A673 (cell line): Measurements from ENCODE around the gene COPS7A. TPM values are rescaled to one million over a fixed set of nuclear protein-coding genes. Genes with fewer than 3 reads are reported as not detected.
"Not testable (repeated sequence)": the region's sequence is repeated elsewhere in the genome, so short reads cannot be mapped to it uniquely, and the experiment has no call there.

Source experiments
- BruUV-seq: library from RNA; stranded (reverse); fragments of 400-500 nt; replicated peaks from 2 replicates; lab custom pipeline; 2021; lab: Mats Ljungman, UMichigan
- CTCF ChIA-PET: fragments of 300-600 bp; sonication (Branson Sonifier 250); formaldehyde crosslinking; loops from one replicate; lab custom pipeline; 2022; ENCODE audit warnings: antibody characterized with exemption; lab: Charles Lee
- POLR2A ChIA-PET: fragments of 300-600 bp; sonication (Branson Sonifier 250); formaldehyde crosslinking; loops from one replicate; lab custom pipeline; 2022; ENCODE audit warnings: antibody characterized with exemption; ENCODE audit not compliant: low non-redundant PET; lab: Charles Lee
- DNase-seq: peaks from one replicate; pipeline ENCODE4 v3.0.0-alpha.2; 2015; ENCODE audit warnings: low spot score
- H3K27ac ChIP-seq: fragments of 200-600 bp; sonication (generic); 2 replicates; pipeline ENCODE4 v1.5.1; 2016; ENCODE audit warnings: mixed run types, low read depth, mild to moderate bottlenecking, mixed read lengths, antibody characterized with exemption, low read length; ENCODE audit not compliant: poor library complexity, severe bottlenecking
- H3K27me3 ChIP-seq: fragments of 200-600 bp; sonication (generic); replicated peaks from 2 replicates; pipeline ENCODE4 v1.6.1; 2017; ENCODE audit warnings: mixed run types, low read depth, mild to moderate bottlenecking, mixed read lengths, antibody characterized with exemption, low read length; ENCODE audit not compliant: insufficient read depth, poor library complexity
- H3K36me3 ChIP-seq: fragments of 200-600 bp; sonication (generic); 2 replicates; pipeline ENCODE4 v1.6.1; 2016; ENCODE audit warnings: mixed run types, mild to moderate bottlenecking, mixed read lengths, antibody characterized with exemption, low read length; ENCODE audit not compliant: insufficient read depth, poor library complexity, severe bottlenecking
- H3K4me1 ChIP-seq: fragments of 200-600 bp; sonication (generic); 2 replicates; pipeline ENCODE4 v1.6.1; 2017; ENCODE audit warnings: mixed run types, mild to moderate bottlenecking, mixed read lengths, antibody characterized with exemption, low read length; ENCODE audit not compliant: insufficient read depth, poor library complexity, severe bottlenecking
- H3K4me3 ChIP-seq: fragments of 200-600 bp; sonication (generic); 2 replicates; pipeline ENCODE4 v1.5.1; 2016; ENCODE audit warnings: low read depth, mixed run types, mild to moderate bottlenecking, mixed read lengths, low read length; ENCODE audit not compliant: poor library complexity, severe bottlenecking
- H3K9me3 ChIP-seq: fragments of 200-600 bp; sonication (generic); 2 replicates; pipeline ENCODE4 v1.6.1; 2016; ENCODE audit warnings: mixed run types, low read depth, mild to moderate bottlenecking, mixed read lengths, antibody characterized with exemption, low read length; ENCODE audit not compliant: poor library complexity, severe bottlenecking
- EZH2 ChIP-seq: fragments of 200-600 bp; sonication (generic); IDR thresholded peaks from 2 replicates; pipeline ENCODE4 v1.6.1; 2017; ENCODE audit warnings: borderline replicate concordance, low read depth, mild to moderate bottlenecking, mixed read lengths, antibody characterized with exemption, low read length; ENCODE audit not compliant: poor library complexity, severe bottlenecking
- intact Hi-C: fragments of 100-400 bp; cut with micrococcal nuclease; formaldehyde crosslinking; loops from one replicate; pipeline ENCODE4 v1.10.0; 2022; ENCODE audit not compliant: unreplicated experiment
- total RNA-seq: library from RNA; stranded (reverse); gene quantifications from 2 replicates; pipeline ENCODE4 v1.2.3, GENCODE V29; 2021
- TF ChIP-seq, protein P1 (sequence below): fragments of 300-800, 200-600 bp; sonication (generic); conservative IDR thresholded peaks from 2 replicates; pipeline ENCODE4 v1.5.1; 2017; ENCODE audit warnings: low read depth, mild to moderate bottlenecking, antibody characterized with exemption, low read length, moderate library complexity, mixed read lengths

Gene COPS7A
- total RNA-seq, 1 experiment from 2014 or later, result 67.2 TPM

DNA sequence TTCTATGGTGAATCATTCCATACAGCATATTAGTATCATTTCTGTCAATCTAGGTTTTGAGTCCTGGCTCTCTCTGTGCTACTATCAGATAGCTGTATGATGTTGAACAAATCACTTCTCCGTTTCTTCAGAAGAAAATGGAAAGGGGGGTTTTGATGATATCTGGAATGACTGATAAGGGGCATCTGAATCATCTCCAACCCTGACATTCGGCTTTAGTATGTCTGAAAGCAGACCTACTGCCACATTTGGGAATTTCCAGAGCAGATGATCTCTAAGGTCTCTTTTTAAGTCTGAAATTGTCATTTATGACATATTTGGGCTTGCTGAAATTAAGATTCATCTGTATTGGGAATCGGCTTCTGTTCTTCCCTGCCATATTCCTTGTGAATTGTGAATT is 19.0 kb downstream of the COPS7A start:
- ChIA-PET POLR2A (no interaction called here), CTCF (no interaction called here)
- BruUV-seq, result no TSS peak

DNA sequence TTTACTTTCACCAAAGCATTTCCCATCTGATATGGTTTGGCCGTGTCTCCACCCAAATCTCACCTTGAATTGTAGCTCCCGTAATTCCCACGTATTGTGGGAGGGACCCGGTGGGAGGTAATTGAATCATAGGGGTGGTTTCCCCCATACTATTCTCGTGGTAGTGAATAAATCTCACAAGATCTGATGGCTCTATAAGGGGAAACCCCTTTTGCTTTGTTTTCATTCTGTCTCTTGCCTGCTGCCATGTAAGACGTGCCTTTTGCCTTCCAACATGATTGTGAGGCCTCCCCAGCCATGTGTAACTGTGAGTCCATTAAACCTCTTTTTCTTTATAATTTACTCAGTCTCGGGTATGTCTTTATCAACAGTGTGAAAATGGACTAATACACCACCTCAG is 19.5 kb downstream of the COPS7A start:
- H3K4me3 ChIP-seq, H3K9me3 ChIP-seq, intact Hi-C loops, H3K27me3 ChIP-seq, BruUV-seq, H3K27ac ChIP-seq, DNase-seq, CTCF ChIA-PET, POLR2A ChIA-PET, H3K4me1 ChIP-seq: not testable (repeated sequence)
- H3K36me3 ChIP-seq, result peaks cover 23% of the 10 kb centered on the region

More for the DNA sequence above, 19.0 kb downstream of the COPS7A start:
- Histone ChIP-seq H3K27ac (no peak overlapping the region), H3K4me1 (no peaks in the 10 kb centered on the region), H3K4me3 (no peak overlapping the region), H3K9me3 (no peaks in the 10 kb centered on the region), H3K27me3 (no peaks in the 10 kb centered on the region), H3K36me3 (peaks cover 18% of the 10 kb centered on the region)
- intact Hi-C loops, result no loop called here
- DNase-seq, result no peak
- TF ChIP-seq EZH2, result no peak
- TF ChIP-seq, protein P1, sequence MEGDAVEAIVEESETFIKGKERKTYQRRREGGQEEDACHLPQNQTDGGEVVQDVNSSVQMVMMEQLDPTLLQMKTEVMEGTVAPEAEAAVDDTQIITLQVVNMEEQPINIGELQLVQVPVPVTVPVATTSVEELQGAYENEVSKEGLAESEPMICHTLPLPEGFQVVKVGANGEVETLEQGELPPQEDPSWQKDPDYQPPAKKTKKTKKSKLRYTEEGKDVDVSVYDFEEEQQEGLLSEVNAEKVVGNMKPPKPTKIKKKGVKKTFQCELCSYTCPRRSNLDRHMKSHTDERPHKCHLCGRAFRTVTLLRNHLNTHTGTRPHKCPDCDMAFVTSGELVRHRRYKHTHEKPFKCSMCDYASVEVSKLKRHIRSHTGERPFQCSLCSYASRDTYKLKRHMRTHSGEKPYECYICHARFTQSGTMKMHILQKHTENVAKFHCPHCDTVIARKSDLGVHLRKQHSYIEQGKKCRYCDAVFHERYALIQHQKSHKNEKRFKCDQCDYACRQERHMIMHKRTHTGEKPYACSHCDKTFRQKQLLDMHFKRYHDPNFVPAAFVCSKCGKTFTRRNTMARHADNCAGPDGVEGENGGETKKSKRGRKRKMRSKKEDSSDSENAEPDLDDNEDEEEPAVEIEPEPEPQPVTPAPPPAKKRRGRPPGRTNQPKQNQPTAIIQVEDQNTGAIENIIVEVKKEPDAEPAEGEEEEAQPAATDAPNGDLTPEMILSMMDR, result no peak

DNA sequence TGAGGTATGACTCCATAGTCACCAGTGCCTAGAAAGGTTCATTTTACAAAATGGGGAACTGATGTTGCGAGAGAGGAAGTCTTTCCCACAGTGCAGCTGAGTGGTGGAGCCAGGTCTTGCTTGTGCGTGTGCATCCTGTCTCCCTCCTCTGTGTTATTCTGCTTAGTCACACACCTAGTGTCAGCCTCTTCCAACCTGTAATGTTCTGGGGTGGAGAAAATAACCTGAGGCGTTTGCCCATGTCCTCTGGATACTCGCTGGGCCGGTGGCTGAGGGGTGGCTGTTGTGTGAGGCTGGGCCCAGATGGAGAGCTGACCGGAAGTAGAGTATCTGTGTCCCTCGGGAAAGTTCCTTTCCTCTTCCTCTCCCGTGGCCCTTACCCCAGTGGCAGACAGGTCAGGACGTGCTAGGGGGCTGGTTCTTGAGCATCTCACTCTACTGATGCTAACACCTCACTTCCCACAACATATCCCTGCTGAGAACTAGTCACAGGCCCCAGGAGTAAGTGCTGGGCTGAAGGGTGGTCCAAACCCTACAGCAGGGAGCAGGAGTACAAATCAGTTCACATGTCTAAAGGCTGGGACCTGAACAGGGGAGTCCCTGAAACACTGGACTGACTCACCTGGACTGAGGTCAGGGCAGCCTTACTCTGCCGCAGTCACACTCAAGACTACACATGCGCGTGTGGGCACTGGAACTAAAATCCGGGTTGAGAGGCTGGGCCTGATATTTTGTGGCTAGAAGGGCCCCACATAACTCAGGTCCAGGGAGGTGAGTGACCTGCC is 22.1 kb downstream of the COPS7A start:
- H3K4me3 ChIP-seq, result no peak overlapping the region
- ChIA-PET CTCF (no interaction called here), POLR2A (no interaction called here)
- DNase-seq, result no peak
- no peaks in the 10 kb centered on the region for H3K9me3 ChIP-seq
- no peaks in the 10 kb centered on the region for H3K4me1 ChIP-seq
- no TSS peak for BruUV-seq
- H3K36me3 ChIP-seq, result peaks cover 49% of the 10 kb centered on the region
- no peak for TF ChIP-seq EZH2
- TF ChIP-seq, protein P1, result no peak
- no peak overlapping the region for H3K27ac ChIP-seq
- no peaks in the 10 kb centered on the region for H3K27me3 ChIP-seq
- intact Hi-C loops, result no loop called here

DNA sequence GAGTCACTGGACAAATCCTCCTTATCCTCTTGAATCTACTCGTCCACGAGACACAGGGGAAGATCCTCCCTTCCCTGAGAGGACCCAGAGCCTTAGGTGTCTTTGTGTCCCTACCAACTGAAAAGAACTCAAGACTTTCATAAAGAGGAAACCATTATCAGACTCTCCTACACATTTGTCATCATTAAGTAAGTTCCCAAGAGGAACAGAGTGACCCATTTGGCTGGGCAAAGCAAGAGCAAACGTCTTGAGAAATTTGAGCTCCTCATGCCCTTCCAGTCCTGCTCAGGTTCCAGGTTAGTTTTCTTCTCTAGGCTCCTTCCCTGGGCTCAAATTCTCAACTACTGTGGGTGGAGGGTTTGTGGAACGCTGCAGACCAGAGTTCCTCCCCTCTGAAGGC is 23.4 kb downstream of the COPS7A start:
- peaks cover 62% of the 10 kb centered on the region for H3K36me3 ChIP-seq
- no TSS peak for BruUV-seq
- ChIA-PET POLR2A (no interaction called here), CTCF (no interaction called here)
- H3K27ac ChIP-seq, result no peak overlapping the region
- H3K9me3 ChIP-seq, result no peaks in the 10 kb centered on the region
- DNase-seq, result no peak
- no peaks in the 10 kb centered on the region for H3K27me3 ChIP-seq
- H3K4me3 ChIP-seq, result no peak overlapping the region
- intact Hi-C loops, result no loop called here
- H3K4me1 ChIP-seq, result peaks cover 9% of the 10 kb centered on the region
- TF ChIP-seq, protein P1, result no peak
- TF ChIP-seq EZH2, result no peak
